Measurements from ENCODE around the gene SPEF2. TPM values are rescaled to one million over a fixed set of nuclear protein-coding genes. Genes with fewer than 3 reads are reported as not detected.
A peak's percentile ranks its signal among the peaks of the same experiment; 100 is the strongest.

SPEF2 gene
- polyA plus RNA-seq, 1 donor (not counting 4 experiments of a cell fraction or from before 2014, with no cell fraction given): 1.6 TPM

DNA sequence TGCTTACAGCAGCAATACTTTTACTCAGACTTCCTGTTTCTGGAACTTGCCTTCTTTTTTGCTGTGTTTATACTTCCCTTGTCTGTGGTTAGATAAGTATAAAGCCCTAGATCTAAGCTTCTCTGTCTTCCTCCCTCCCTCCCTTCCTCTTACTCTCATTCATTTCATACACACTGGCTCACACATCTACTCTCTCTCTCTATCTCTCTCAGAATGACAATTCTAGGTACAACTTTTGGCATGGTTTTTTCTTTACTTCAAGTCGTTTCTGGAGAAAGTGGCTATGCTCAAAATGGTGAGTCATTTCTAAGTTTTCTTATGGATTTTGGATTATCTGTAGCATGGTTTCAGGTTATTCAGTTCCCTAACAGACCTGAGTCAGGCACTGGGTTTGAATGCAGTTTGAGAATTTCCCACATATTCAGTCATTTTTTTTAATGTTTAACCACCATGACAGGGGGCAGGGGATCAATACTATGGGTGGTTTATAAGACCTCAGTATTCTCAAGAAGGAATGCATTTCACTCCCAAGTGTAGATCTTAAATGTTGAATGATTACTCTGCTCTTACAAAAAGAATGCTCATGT, 239.2 kb downstream of the SPEF2 start, which contains the start of gene IL7R:
Gene IL7R (plus strand): TSS at position 127 of the 587 bp plus-strand sequence. CDS start 87 bp downstream, at position 214.
- H3K9ac ChIP-seq (ENCODE audit: control insufficient read depth, extremely low read depth, insufficient read depth, low read length): peak within 1 kb of the TSS; percentile 45
- H3K4me3 ChIP-seq (ENCODE audit: control insufficient read depth in 2 of 3, extremely low read depth in 1 of 3, insufficient read depth in 2 of 3, low read depth in 1 of 3, low read length in 3 of 3): peak within 1 kb of the TSS in 2 of 3 experiments; percentile 24
- peak within 1 kb of the TSS; percentile 78 for H2AFZ ChIP-seq (ENCODE audit: control insufficient read depth, low read length)
- peaks cover 43% of the 10 kb centered on the region for H3K4me1 ChIP-seq (ENCODE audit: control insufficient read depth, extremely low read depth, insufficient read depth, low read length)
- H3K9me1 ChIP-seq (ENCODE audit: control insufficient read depth, extremely low read depth, insufficient read depth, low read length): no peaks in the 10 kb centered on the region
- H4K20me1 ChIP-seq (ENCODE audit: control insufficient read depth, extremely low read depth, insufficient read depth, low read length): no peaks in the 10 kb centered on the region
- no peaks in the 10 kb centered on the region for H3K27me3 ChIP-seq (ENCODE audit: control insufficient read depth, extremely low read depth, insufficient read depth, low read length)
- FAIRE-seq: peak; percentile 23
- DNase-seq (ENCODE audit: low read depth, low spot score): no peak
- dilution Hi-C loops (cut with MboI; ENCODE audit: extremely low pct_ligation_motif_present, low sequenced_read_pairs): no loop called here
- peak within 1 kb of the TSS; percentile 87 for H3K27ac ChIP-seq (ENCODE audit: control insufficient read depth, insufficient read depth, low read length)
- H3K4me2 ChIP-seq (ENCODE audit: control insufficient read depth, extremely low read depth, insufficient read depth, low read depth, low read length): peak within 1 kb of the TSS; percentile 79
- TF ChIP-seq EZH2 (IDR thresholded peaks at IDR 0.05; ENCODE audit: low read length) (no peak), CTCF (optimal IDR thresholded peaks at IDR 0.05 in 1 of 3, IDR thresholded peaks at IDR 0.05 in 1 of 3, conservative IDR thresholded peaks at IDR 0.05 in 1 of 3; ENCODE audit: extremely low read depth in 1 of 3, insufficient read depth in 2 of 3, low read length in 3 of 3) (no peak)
- H3K79me2 ChIP-seq (ENCODE audit: control insufficient read depth, insufficient read depth, low read length): no peaks in the 10 kb centered on the region
- no peaks in the 10 kb centered on the region for H3K9me3 ChIP-seq (ENCODE audit: control insufficient read depth, low read depth, low read length)
- H3K36me3 ChIP-seq (ENCODE audit: control insufficient read depth in 2 of 2, extremely low read depth in 1 of 2, insufficient read depth in 2 of 2, low read length in 2 of 2): no peaks in the 10 kb centered on the region

DNA sequence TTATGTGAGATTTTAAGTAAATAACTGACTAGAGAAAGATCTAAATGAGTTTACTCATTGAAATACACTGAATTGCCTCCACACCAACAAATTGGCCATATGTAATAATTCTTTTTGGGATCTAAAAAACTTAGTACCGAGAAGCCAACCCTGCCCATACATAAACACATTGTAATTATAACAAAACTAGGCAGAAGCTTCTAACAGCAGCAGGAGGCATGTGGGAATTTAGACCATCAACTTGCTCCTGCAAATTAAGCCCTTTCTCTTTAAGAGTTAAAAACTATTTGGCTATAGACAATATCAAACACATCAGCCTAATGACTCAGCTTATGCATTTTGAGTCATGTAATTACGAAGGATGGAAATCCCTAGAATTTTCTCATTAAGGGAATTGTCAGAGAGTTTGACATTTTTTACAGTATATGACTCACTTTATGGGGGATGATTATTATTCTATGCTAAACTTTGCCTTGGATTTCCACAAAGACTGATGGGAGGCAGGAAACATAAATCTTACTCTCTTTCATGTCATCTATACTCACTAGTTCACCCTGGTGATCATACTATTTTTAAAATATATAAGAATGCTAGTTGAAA, 240.0 kb downstream of the SPEF2 start:
- Histone ChIP-seq H3K4me2 (ENCODE audit: control insufficient read depth, extremely low read depth, insufficient read depth, low read depth, low read length) (peak overlapping the region; percentile 79), H3K79me2 (ENCODE audit: control insufficient read depth, insufficient read depth, low read length) (no peaks in the 10 kb centered on the region), H2AFZ (ENCODE audit: control insufficient read depth, low read length) (no peak overlapping the region), H3K4me3 (ENCODE audit: control insufficient read depth in 2 of 3, extremely low read depth in 1 of 3, insufficient read depth in 2 of 3, low read depth in 1 of 3, low read length in 3 of 3) (peak overlapping the region in 1 of 3 experiments; percentile 50), H3K27ac (ENCODE audit: control insufficient read depth, insufficient read depth, low read length) (peak overlapping the region; percentile 87), H3K9me3 (ENCODE audit: control insufficient read depth, low read depth, low read length) (no peaks in the 10 kb centered on the region), H3K36me3 (ENCODE audit: control insufficient read depth in 2 of 2, extremely low read depth in 1 of 2, insufficient read depth in 2 of 2, low read length in 2 of 2) (no peaks in the 10 kb centered on the region), H3K4me1 (ENCODE audit: control insufficient read depth, extremely low read depth, insufficient read depth, low read length) (peaks cover 46% of the 10 kb centered on the region), H3K9me1 (ENCODE audit: control insufficient read depth, extremely low read depth, insufficient read depth, low read length) (no peaks in the 10 kb centered on the region), H4K20me1 (ENCODE audit: control insufficient read depth, extremely low read depth, insufficient read depth, low read length) (no peaks in the 10 kb centered on the region), H3K27me3 (ENCODE audit: control insufficient read depth, extremely low read depth, insufficient read depth, low read length) (no peaks in the 10 kb centered on the region), H3K9ac (ENCODE audit: control insufficient read depth, extremely low read depth, insufficient read depth, low read length) (peak overlapping the region; percentile 45)
- no peak for TF ChIP-seq CTCF (optimal IDR thresholded peaks at IDR 0.05 in 1 of 3, IDR thresholded peaks at IDR 0.05 in 1 of 3, conservative IDR thresholded peaks at IDR 0.05 in 1 of 3; ENCODE audit: extremely low read depth in 1 of 3, insufficient read depth in 2 of 3, low read length in 3 of 3)
- TF ChIP-seq EZH2 (IDR thresholded peaks at IDR 0.05; ENCODE audit: low read length): no peak
- peak; percentile 69 for FAIRE-seq
- peak; percentile 48 for DNase-seq (ENCODE audit: low read depth, low spot score)
- dilution Hi-C loops (cut with MboI; ENCODE audit: extremely low pct_ligation_motif_present, low sequenced_read_pairs): no loop called here
